ENCODE measurements around the gene PIK3R4.

PIK3R4 gene

DNA sequence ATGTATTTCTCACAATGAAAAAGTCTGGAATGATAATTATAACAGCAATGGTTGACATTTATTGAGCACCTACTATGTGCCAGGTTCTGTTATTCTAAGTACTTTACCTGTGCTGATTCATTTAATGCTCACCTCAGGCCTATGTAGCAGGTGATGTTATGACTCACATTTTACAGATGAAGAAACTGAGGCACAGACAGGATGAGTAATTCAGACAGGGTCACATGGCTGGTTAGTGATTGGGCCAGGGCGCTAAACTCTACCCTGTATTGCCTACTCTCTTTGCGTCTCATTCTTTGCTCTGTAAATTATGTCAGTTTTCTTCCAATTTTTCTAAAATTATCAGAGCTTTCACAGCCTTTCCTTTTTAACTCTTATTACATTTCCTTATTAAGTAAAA is 98.3 kb downstream of the PIK3R4 start:
- DNase-seq (ENCODE audit: low read depth), result no peak
- TF ChIP-seq, protein P1, sequence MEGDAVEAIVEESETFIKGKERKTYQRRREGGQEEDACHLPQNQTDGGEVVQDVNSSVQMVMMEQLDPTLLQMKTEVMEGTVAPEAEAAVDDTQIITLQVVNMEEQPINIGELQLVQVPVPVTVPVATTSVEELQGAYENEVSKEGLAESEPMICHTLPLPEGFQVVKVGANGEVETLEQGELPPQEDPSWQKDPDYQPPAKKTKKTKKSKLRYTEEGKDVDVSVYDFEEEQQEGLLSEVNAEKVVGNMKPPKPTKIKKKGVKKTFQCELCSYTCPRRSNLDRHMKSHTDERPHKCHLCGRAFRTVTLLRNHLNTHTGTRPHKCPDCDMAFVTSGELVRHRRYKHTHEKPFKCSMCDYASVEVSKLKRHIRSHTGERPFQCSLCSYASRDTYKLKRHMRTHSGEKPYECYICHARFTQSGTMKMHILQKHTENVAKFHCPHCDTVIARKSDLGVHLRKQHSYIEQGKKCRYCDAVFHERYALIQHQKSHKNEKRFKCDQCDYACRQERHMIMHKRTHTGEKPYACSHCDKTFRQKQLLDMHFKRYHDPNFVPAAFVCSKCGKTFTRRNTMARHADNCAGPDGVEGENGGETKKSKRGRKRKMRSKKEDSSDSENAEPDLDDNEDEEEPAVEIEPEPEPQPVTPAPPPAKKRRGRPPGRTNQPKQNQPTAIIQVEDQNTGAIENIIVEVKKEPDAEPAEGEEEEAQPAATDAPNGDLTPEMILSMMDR (conservative IDR thresholded peaks at IDR 0.05; ENCODE audit: low read length), result no peak
- H3K4me3 ChIP-seq (ENCODE audit: low read length), result no peak overlapping the region

DNA sequence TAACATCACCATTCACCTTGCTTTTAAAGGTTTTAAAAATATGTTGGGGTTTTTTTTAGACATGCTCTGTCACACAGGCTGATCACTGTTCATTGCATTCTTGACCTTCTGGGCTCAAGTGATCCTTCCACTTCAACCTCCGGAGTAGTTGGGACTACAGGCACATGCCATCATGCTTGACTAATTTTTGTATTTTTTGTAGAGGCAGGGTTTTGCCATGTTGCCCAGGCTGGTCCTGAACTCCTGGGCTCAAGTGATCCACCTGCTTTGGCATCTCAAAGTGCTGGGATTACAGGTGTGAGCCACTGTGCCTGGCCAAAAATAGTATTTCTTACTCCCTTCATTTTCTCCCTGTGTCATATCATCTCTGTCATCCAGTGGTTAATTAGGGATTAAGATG is 101.4 kb downstream of the PIK3R4 start:
- no peak for DNase-seq (ENCODE audit: low read depth)
- TF ChIP-seq, protein P1 (conservative IDR thresholded peaks at IDR 0.05; ENCODE audit: low read length), result no peak
- no peak overlapping the region for H3K4me3 ChIP-seq (ENCODE audit: low read length)

DNA sequence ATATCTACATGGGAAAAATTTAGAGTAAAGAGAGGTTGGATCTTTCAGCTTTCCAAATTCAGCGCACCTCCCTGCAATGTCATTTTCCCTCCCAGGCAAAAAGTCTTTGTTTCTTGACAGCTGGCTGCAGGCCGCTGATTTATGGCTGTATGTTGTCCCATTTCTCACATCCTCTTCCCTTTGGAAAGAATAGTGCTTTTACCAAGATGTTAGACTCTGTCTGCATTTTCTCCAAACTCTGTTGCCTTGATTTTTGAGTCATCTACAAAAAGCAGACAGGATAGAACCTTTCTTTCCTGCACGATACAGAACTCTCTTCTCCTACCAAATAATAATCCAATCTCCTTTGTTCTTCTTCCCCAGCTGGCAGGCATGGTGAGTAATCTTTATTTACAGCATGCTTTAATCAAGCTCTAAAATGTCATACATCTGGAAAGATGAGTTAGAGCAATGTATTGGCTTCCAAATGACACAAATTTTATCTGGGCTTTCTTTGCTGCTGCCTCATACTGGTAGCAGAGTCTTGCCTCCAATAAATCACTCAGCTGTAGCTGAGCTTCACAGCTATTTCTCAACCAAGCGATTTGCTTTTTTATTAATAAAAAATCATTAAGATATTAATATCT is 101.9 kb downstream of the PIK3R4 start:
- DNase-seq (ENCODE audit: low read depth), result no peak
- TF ChIP-seq, protein P1 (conservative IDR thresholded peaks at IDR 0.05; ENCODE audit: low read length), result no peak
- H3K4me3 ChIP-seq (ENCODE audit: low read length), result no peak overlapping the region

DNA sequence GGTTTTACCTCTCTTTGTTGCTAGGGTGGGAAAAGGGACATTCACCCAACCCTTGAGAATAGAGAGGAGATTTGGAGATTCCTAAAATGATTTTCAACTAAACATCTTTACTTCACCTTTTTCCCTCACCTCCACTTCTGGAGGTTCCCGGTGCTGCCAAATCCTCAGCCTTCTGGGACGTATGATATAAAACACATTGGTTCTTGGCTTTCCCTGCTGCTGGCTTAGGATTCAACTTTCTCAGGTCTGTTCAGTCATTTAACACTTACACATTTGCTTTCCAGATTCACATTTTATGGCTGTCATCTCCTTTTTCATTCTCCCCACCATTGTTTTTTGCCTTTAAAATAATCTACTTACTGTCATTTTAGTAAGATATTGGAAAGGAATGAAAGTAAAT is 106.6 kb downstream of the PIK3R4 start:
- no peak overlapping the region for H3K4me3 ChIP-seq (ENCODE audit: low read length)
- no peak for DNase-seq (ENCODE audit: low read depth)
- TF ChIP-seq, protein P1 (conservative IDR thresholded peaks at IDR 0.05; ENCODE audit: low read length), result no peak

DNA sequence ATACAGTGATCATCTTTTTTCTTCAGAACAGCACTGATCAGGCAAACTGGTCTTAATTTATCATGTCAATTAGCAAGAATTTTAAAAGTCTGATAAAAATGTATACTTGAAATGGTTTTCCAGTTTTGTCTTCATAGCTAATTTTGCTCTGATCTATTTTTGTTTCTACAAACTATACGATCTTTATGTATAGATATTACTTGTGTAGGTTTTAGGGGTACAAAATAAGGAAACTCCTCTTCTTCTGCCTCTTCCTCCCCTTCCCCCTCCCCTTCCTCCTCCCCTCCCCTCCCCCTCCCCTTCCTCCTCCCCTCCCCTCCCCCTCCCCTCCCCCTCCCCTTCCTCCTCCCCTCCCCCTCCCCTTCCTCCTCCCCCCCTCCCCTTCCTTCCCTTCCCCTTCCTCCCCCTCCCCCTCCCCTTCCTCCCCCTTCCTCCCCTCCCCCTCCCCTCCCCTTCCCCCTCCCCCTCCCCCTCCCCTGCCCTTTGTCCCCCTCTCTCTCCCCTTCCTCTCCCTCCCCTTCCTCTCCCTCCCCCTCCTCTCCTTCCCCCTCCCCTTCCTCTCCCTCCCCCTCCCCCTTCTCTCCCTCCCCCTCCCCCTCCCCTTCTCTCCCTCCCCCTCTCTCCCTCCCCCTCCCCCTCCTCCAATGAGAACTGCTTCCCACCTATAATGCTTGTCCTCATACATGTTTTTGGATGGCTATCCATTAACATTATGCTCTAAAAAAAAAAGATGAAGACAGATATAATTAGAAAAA is 110.0 kb downstream of the PIK3R4 start:
- H3K4me3 ChIP-seq (ENCODE audit: low read length), result no peak overlapping the region
- DNase-seq (ENCODE audit: low read depth), result no peak
- TF ChIP-seq, protein P1 (conservative IDR thresholded peaks at IDR 0.05; ENCODE audit: low read length), result no peak

DNA sequence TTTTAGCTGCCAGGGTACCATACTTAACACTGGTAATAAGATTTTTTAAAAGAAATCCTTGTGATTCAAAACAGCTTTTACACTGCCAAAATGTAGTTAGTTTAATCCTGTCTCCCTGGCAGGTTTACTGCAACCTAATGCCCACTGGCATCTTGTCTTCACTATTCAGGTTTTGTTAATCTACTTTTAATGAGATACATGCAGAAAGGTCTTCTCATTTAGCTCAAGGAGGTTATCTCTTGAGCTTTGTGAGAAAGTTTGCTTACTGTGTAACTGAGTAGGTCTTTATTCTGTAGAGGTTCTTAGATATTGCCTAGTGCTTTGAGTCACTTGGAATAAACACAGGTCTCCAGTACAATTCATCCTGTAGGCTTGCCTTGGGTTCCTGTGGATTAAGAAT is 110.7 kb downstream of the PIK3R4 start:
- DNase-seq (ENCODE audit: low read depth), result no peak
- TF ChIP-seq, protein P1 (conservative IDR thresholded peaks at IDR 0.05; ENCODE audit: low read length), result no peak
- H3K4me3 ChIP-seq (ENCODE audit: low read length), result no peak overlapping the region

DNA sequence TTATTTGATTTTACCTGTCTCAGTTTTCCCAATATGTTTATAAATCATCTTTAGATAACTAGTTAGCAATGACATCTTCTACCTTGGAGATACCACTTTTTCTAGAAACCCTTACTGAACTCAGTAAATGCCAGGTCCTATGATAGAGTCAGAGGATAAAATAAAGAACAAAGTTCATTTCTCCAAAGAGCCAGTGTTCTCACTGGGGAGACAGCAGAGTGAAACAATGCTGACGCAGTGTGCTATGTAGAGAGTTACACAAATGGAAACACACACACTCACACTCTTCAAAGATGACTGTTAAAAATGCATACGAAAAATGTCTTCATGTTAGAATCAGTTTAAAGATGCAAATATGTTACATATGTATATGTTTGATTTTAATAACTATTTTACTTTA is 111.3 kb downstream of the PIK3R4 start:
- H3K4me3 ChIP-seq (ENCODE audit: low read length), result no peak overlapping the region
- TF ChIP-seq, protein P1 (conservative IDR thresholded peaks at IDR 0.05; ENCODE audit: low read length), result no peak
- DNase-seq (ENCODE audit: low read depth), result no peak

Data from AG10803 (cell line).